HUES64 (cell line): ENCODE measurements around the gene PNMA6F. TPM values are rescaled to one million over a fixed set of nuclear protein-coding genes. Genes with fewer than 3 reads are reported as not detected.

ENCODE experiments used
- H3K27ac ChIP-seq: 2 replicates; pipeline ENCODE4 v1.7.0; 2013; ENCODE audit warnings: low read depth, low read length, inconsistent platforms
- H3K27me3 ChIP-seq: 2 replicates; pipeline ENCODE4 v1.6.1; 2013; ENCODE audit warnings: mild to moderate bottlenecking, low read length; ENCODE audit not compliant: insufficient read depth
- H3K36me3 ChIP-seq: 2 replicates; pipeline ENCODE4 v1.6.1; 2013; ENCODE audit warnings: mild to moderate bottlenecking, low read length; ENCODE audit not compliant: insufficient read depth
- H3K4me1 ChIP-seq: 2 replicates; pipeline ENCODE4 v1.6.1; 2013; ENCODE audit warnings: mild to moderate bottlenecking, low read length, moderate library complexity; ENCODE audit not compliant: insufficient read depth
- H3K4me3 ChIP-seq: 2 replicates; pipeline ENCODE4 v1.5.1; 2013; ENCODE audit warnings: mild to moderate bottlenecking, low read length, moderate library complexity
- H3K9ac ChIP-seq: 2 replicates; pipeline ENCODE4 v1.6.1; 2013; ENCODE audit warnings: mild to moderate bottlenecking, low read depth, low read length
- H3K9me3 ChIP-seq: 2 replicates; pipeline ENCODE4 v1.6.1; 2013; ENCODE audit warnings: low read depth, low read length; ENCODE audit not compliant: insufficient read depth
- WGBS: fragments of 150-250, 120-280 bp; methylation state at CpG from one replicate; pipeline ENCODE4 v1.1.7; 2013; ENCODE audit warnings: missing lambda C conversion rate; 5-methylcytosine and 5-hydroxymethylcytosine counted together
- polyA plus RNA-seq, 2 experiments: library from polyadenylated mRNA; stranded (reverse); fragments of 50-300 nt; gene quantifications; one replicate each; pipeline ENCODE4 v1.2.3, GENCODE V29; 2013

PNMA6F gene
- polyA plus RNA-seq (2013, experiment 1 of 2): not detected
- polyA plus RNA-seq (2013, experiment 2 of 2): not detected

DNA sequence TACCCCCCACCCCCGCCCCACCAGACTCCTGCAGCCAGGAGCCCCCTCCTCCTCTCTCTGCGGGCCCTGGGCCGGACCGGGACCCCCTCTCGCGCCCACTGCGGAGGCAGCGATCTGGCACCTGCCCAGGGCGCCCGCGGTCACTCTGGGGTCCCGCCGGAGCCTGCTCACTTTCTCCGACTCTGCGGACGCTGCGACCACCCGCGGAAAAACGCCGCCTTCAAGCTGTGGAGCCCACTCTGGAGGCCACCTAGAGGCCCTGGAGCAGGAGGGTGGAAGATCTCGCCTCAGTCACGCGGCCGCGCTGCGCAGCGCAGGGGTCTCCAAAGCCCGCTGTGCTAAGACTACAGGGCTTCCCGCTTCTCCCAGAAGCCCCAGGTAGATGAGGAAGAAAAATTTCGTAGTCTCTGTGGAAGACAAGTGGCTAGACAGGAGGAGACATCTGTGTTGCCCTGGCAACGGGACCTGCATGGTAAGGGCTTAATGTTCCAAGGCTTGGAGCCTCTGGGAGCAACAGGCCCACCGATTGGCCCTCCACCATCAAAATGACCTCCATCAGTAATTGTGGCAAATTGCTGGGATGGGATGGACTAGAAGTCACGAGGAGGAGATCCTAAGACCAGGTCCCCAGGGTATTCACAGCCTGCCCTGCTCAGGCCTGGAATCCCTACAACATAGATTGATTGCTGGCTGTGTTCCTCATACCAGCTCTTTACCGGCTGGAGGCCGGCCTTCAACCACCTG, at the start of gene PNMA6F:
Gene PNMA6F, minus strand, starts transcription at position 387 of the 744 bp plus-strand sequence. CDS start 1,093 bp downstream, outside the sequence.
- Histone ChIP-seq H3K9ac (no peak within 1 kb of the TSS), H3K4me1 (no peaks in the 10 kb centered on the region), H3K27me3 (peaks cover 16% of the 10 kb centered on the region), H3K4me3 (peak within 1 kb of the TSS; percentile 36), H3K36me3 (no peaks in the 10 kb centered on the region), H3K27ac (no peak within 1 kb of the TSS), H3K9me3 (no peaks in the 10 kb centered on the region)
- WGBS: 50% methylated on average over 35 of the region's 36 CpGs

DNA sequence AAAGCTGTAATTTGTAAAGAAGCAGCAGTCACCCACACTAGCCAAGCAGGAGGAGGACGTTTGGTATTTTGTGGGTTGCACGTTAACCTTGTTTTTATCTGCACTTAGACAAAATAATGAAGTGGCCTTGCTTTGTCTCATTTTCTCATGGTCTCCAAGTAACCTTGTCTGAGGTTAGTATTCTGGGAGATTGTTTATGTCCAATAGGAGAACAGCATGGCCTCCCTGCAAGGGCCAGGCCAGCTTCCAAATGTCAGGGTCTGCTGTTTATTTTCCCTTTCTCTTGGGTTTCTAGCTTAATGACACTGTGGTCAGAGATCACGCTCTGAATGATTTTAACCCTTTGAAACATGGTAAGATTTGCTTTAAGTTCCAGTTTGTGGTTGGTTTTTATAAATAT, 49.7 kb upstream of the PNMA6F start:
- Histone ChIP-seq H3K27ac (no peak overlapping the region), H3K36me3 (no peaks in the 10 kb centered on the region), H3K9me3 (no peaks in the 10 kb centered on the region), H3K4me3 (no peak overlapping the region), H3K9ac (no peak overlapping the region), H3K27me3 (no peaks in the 10 kb centered on the region), H3K4me1 (no peaks in the 10 kb centered on the region)
- WGBS: 100% methylated on average over 1 of the region's 3 CpGs

DNA sequence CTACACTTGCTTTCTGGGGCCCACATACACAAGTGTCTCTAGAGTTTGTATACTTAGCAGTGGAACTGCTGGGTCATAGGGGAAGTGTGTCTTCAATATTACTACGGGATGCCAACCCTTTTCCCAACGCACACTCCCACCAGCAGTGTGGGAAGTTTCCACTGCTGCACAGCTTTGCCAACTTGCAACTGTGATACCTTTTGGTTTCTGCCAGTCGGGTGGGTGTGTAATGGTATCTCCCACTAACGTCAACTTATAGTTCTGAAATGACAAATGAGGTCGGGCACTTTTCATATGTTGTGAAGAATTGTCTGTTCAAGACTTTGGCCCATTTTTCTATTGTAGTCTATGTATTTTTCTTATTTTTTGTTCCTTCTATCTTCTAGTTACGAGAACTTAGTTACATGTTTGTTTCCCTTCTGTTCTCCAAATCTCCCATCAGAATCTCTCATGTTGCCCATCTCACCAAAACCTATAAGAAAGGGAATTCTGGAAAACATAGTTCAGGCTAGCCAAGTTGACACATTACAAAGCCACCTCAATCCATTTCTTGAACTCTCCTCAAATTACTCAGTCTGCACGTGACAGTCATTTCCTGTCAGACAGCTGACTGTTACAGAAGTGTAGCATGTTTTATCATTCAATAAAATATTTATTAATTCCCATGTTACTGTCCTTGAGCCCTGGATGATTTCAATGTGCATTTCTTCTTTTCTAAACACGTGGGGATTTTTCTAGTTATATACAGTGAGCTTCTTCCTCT, 48.9 kb upstream of the PNMA6F start:
- Histone ChIP-seq H3K36me3 (no peaks in the 10 kb centered on the region), H3K9ac (no peak overlapping the region), H3K4me1 (no peaks in the 10 kb centered on the region), H3K4me3 (no peak overlapping the region), H3K27me3 (no peaks in the 10 kb centered on the region), H3K27ac (no peak overlapping the region), H3K9me3 (no peaks in the 10 kb centered on the region)
- WGBS: 99% methylated on average over 6 of the region's 8 CpGs

DNA sequence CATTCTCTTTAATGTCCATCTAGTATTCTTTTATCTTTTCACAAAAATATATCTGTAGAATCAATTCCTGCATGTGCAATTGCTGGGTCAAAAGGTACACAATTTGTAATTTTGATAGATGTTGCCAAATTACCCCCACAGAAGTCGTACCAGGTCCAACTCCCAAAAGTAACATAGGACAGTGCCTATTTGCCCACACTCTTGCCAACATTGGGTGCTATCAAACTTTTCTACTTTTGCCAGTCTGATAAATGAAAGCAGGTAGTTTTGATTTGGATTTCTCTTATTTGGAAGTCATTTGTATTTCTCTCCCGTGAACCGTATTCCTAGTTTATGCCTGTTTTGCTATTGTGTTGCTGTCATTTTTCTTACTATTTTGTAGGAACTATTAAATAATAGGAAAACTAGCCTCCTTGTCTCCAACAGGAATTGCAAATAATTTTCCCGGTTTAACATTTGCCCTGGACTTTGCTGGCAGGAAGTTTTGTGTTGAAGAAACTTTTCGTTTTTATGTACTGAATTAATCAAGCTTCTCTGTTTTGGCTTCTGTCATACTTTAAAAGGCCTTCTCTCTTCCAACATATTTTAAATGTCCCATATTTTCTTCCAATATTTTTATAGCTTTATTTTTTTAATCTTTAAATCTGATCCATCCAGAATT, 45.4 kb upstream of the PNMA6F start:
- H3K9me3 ChIP-seq: no peaks in the 10 kb centered on the region
- no peak overlapping the region for H3K4me3 ChIP-seq
- no peaks in the 10 kb centered on the region; the same call in 1 of the 2 replicates for H3K27me3 ChIP-seq
- H3K36me3 ChIP-seq: no peaks in the 10 kb centered on the region
- no peak overlapping the region for H3K27ac ChIP-seq
- H3K4me1 ChIP-seq: no peaks in the 10 kb centered on the region
- WGBS: 95% methylated on average over 3 of the region's 5 CpGs
- no peak overlapping the region for H3K9ac ChIP-seq

DNA sequence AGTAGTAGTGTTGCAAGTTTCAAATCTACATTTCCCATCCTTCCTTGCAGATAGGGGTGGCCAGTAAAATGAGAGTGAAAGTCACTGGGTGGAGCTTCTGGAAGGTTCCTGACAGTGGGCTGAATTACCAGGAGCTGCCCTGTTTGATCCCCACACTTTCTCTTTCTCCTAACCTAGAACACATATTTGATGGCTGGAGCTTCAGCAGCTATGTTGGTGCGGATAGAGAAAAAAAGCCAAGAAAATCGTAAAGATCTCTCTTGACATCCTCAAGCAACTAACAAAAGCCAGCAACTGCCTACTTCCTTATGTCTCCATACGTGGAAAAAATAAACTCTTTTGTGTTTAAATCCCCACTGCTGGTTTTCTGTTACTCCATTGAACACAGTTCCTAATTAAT, 44.6 kb upstream of the PNMA6F start:
- 92% methylated on average over 3 of the region's 3 CpGs for WGBS
- no peaks in the 10 kb centered on the region; the same call in 1 of the 2 replicates for H3K27me3 ChIP-seq
- H3K27ac ChIP-seq: no peak overlapping the region
- no peaks in the 10 kb centered on the region for H3K36me3 ChIP-seq
- H3K9me3 ChIP-seq: no peaks in the 10 kb centered on the region
- no peak overlapping the region for H3K9ac ChIP-seq
- no peaks in the 10 kb centered on the region for H3K4me1 ChIP-seq
- no peak overlapping the region for H3K4me3 ChIP-seq

DNA sequence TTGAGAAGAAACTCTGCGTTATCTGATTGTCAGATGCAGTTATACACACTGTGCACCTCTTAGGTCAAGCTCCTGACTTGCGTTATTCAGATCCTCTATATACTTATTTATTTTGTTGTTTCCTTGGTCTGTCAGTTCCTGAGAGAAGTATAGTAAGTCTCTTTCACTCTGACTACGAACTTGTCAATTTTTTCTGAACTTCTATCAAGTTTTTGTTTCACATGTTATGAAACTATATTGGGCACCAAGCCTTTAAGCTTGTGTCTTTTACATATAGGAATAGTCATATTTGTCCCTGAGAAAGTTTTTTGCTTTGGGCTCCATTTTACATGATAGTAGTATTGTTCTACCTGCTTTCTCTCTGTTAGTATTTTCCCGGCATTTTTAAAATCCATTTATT, 44.1 kb upstream of the PNMA6F start:
- Histone ChIP-seq H3K9ac (no peak overlapping the region), H3K4me3 (no peak overlapping the region), H3K9me3 (no peaks in the 10 kb centered on the region), H3K27ac (no peak overlapping the region), H3K36me3 (no peaks in the 10 kb centered on the region), H3K4me1 (no peaks in the 10 kb centered on the region), H3K27me3 (no peaks in the 10 kb centered on the region; the same call in 1 of the 2 replicates)
- WGBS: 86% methylated on average over 1 of the region's 4 CpGs

DNA sequence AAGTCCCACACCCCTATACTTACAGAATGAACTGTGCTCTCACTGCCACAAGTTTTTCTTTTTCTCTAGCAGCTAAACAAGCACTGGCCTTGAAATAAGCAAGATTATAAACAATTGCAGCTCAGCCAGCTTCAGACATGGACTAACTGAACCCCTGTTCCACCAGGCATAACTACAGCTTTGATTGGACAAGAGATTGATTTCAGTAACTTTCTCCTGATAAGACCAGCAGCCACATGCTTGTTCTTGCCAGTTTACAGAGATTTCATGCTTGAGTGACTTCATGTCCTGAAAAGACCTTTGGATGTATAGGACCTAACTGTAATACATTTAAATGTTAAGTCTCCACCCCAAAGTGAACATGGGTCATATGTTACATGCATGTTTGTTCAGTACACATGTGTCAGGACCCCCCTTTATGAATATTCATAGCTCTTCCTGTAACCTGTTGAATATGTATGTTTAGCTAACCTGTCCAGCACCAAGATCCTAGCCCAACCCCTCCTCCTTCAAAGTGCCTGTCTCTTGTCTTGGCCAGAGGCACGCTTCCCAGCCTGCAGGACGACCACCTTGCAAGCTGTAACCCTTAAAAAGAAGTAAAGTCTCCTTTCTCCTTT, 40.3 kb upstream of the PNMA6F start:
- Histone ChIP-seq H3K36me3 (no peaks in the 10 kb centered on the region), H3K27me3 (no peaks in the 10 kb centered on the region; the same call in 1 of the 2 replicates), H3K27ac (no peak overlapping the region), H3K9ac (no peak overlapping the region), H3K4me1 (no peaks in the 10 kb centered on the region), H3K4me3 (no peak overlapping the region), H3K9me3 (no peaks in the 10 kb centered on the region; the same call in 1 of the 2 replicates)
- WGBS: 92% methylated on average over 2 of the region's 2 CpGs

DNA sequence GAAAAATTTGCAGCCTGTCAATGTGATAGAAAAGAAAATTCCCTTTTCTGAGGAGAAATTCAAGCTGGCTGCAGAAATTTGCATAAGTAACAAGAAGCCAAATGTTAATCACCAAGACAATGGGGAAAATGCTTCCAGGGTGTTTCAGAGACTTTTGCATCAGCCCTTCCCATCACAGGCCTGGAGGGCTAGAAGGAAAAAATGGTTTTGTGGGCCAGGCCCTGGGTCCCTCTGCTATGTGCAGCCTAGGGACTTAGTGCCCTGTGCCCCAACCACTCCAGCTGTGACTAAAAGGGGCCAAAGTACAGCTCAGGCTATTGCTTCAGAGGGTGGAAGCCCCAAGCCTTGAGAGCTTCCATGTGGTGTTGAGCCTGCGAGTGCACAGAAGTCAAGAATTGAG, 36.3 kb upstream of the PNMA6F start:
- H3K27ac ChIP-seq: no peak overlapping the region
- no peaks in the 10 kb centered on the region for H3K27me3 ChIP-seq
- no peaks in the 10 kb centered on the region for H3K36me3 ChIP-seq
- no peak overlapping the region for H3K9ac ChIP-seq
- WGBS: no CpG with 5 or more reads among the region's 1 CpG
- H3K4me3 ChIP-seq: no peak overlapping the region
- H3K9me3 ChIP-seq: no peaks in the 10 kb centered on the region; the same call in 1 of the 2 replicates
- no peaks in the 10 kb centered on the region for H3K4me1 ChIP-seq

DNA sequence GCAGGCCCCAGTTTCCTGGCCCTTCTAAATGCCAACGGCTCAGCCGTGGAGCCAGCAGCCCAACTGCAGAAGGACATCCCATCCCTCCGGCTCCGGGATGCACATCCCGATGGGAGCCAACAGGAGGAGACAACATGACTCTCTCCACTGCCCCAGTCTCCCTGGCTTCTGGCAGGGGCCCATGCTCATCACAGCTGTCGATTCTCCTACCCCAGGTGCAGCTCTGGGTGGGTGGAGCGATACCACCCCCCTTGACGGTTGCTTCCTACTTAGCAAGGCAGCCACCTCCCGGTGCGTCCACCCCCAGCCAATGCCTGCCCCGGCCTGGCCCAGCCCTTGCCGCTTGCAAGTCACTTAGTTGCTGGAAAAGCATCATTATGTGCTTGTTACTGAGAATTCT, 31.8 kb upstream of the PNMA6F start:
- 82% methylated on average over 12 of the region's 12 CpGs for WGBS
- Histone ChIP-seq H3K9ac (no peak overlapping the region), H3K27ac (no peak overlapping the region), H3K9me3 (no peaks in the 10 kb centered on the region), H3K27me3 (no peaks in the 10 kb centered on the region), H3K4me1 (no peaks in the 10 kb centered on the region), H3K36me3 (peaks cover 12% of the 10 kb centered on the region), H3K4me3 (no peak overlapping the region)

DNA sequence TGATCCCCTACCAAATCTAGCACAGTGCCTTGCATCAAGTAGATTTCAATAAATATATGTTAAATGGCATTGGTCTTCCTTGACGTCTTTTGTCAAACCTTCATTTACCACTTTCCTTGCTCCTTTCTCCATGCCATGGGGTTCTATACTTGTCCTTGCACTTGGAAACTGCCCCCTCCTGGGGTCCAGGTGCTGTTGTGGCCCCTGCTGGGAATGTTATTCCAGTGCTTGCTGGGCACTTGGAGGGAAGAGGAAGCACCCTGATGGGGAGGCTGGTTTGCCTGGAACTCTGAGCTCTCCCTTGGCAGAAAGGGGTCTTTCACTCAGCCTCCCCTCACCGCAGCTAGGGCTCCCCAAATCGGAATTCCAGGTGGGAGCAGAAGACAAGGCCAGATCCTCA, 31.3 kb upstream of the PNMA6F start:
- no peaks in the 10 kb centered on the region for H3K9me3 ChIP-seq
- peaks cover 16% of the 10 kb centered on the region for H3K36me3 ChIP-seq
- no peaks in the 10 kb centered on the region for H3K27me3 ChIP-seq
- no peak overlapping the region for H3K27ac ChIP-seq
- H3K4me1 ChIP-seq: no peaks in the 10 kb centered on the region
- no peak overlapping the region for H3K4me3 ChIP-seq
- H3K9ac ChIP-seq: no peak overlapping the region
- WGBS: 92% methylated on average over 3 of the region's 3 CpGs

DNA sequence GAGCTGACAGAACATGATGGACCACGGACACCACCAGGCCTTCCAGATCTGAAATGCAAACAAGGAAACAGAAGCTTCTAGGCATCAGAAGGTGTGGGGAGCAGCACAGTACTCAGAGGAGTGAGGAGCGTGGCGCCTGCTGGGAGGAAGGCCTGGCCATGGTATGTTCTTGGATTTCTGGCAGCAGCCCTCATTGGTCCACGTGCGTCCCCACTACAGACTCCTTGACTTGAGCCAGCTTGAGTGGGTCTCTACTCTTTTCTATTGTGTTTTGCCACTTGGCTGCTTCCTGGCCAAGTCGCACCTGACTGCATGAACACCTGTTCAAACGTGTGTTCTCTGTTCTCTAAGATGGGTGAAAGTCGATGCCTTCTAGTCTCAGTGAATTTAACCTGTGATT, 30.4 kb upstream of the PNMA6F start:
- Histone ChIP-seq H3K4me1 (no peaks in the 10 kb centered on the region), H3K27ac (no peak overlapping the region), H3K9me3 (no peaks in the 10 kb centered on the region), H3K4me3 (no peak overlapping the region), H3K27me3 (no peaks in the 10 kb centered on the region), H3K36me3 (peaks cover 24% of the 10 kb centered on the region), H3K9ac (no peak overlapping the region)
- 95% methylated on average over 8 of the region's 8 CpGs for WGBS
